Left lung (tissue), 10 donors: Measurements from ENCODE around the gene RIPK3. TPM values are rescaled to one million over a fixed set of nuclear protein-coding genes. Genes with fewer than 3 reads are reported as not detected.

ENCODE experiments used
- ATAC-seq: fragments of 200-7000 bp; cut with Tn5 transposase; one replicate; pipeline ENCODE4 v1.9.1; 2020; ENCODE audit warnings: moderate library complexity
- DNase-seq, 4 donors: peaks; one replicate each; pipeline ENCODE4 v3.0.0-alpha.2; 2013 to 2020
- H3K27ac ChIP-seq, 2 donors: fragments of 200-600 bp; sonication (generic) in 1 of 2; one replicate each; pipeline versions ENCODE4 v1.5.0 to v1.8.0; 2020 to 2021
- H3K27me3 ChIP-seq, 2 donors: fragments of 200-600 bp; sonication (generic) in 1 of 2; one replicate each; pipeline versions ENCODE4 v1.5.0 to v1.8.0; 2020 to 2021
- H3K36me3 ChIP-seq, 2 donors: fragments of 200-600 bp; sonication (generic) in 1 of 2; one replicate each; pipeline versions ENCODE4 v1.5.0 to v1.8.0; 2020 to 2021
- H3K4me1 ChIP-seq, 2 donors: fragments of 200-600 bp; one replicate each; pipeline ENCODE4 v1.8.0; 2021
- H3K4me3 ChIP-seq, 2 donors: fragments of 200-600 bp; sonication (generic) in 1 of 2; one replicate each; pipeline versions ENCODE4 v1.5.0 to v1.8.0; 2020 to 2021; ENCODE audit warnings: mild to moderate bottlenecking in 1 of 2
- H3K9me3 ChIP-seq, 2 donors: fragments of 200-600 bp; sonication (generic) in 1 of 2; one replicate each; pipeline versions ENCODE4 v1.5.0 to v1.8.0; 2020 to 2021
- intact Hi-C, 2 donors: fragments of 100-400 bp; cut with DNase I; formaldehyde crosslinking; loops; one replicate each; pipeline versions ENCODE4 v1.11.2 to v1.14.2; 2022
- polyA plus RNA-seq, 6 donors: library from polyadenylated mRNA; unstranded; fragments of 120-200 nt; gene quantifications; one replicate each; pipeline ENCODE4 v1.2.1, GENCODE V29; 2013; ENCODE audit not compliant: insufficient read length in 6 of 6
- total RNA-seq, 2 donors: library from RNA; stranded (reverse); fragmentation: NEBNext Ultra II Directional; extraction: Animal tissue kit (Norgen Biotek cat#: 25700); gene quantifications; one replicate each; pipeline ENCODE4 v1.2.1, GENCODE V29; 2021
- TF ChIP-seq, protein P1 (sequence below), 2 donors: fragments of 200-600 bp; sonication (generic) in 1 of 2; IDR thresholded peaks; one replicate each; pipeline versions ENCODE4 v1.5.0 to v1.8.0; 2021; ENCODE audit warnings: antibody characterized with exemption in 2 of 2
- donor health status: DM: no; HTN: yes; CAD: no.
- donor health status: DM: no; HTN: no; CAD: no.

RIPK3 gene
- total and polyA plus RNA-seq, 8 donors = 2.4 to 26.3 (median 3.3) TPM

DNA sequence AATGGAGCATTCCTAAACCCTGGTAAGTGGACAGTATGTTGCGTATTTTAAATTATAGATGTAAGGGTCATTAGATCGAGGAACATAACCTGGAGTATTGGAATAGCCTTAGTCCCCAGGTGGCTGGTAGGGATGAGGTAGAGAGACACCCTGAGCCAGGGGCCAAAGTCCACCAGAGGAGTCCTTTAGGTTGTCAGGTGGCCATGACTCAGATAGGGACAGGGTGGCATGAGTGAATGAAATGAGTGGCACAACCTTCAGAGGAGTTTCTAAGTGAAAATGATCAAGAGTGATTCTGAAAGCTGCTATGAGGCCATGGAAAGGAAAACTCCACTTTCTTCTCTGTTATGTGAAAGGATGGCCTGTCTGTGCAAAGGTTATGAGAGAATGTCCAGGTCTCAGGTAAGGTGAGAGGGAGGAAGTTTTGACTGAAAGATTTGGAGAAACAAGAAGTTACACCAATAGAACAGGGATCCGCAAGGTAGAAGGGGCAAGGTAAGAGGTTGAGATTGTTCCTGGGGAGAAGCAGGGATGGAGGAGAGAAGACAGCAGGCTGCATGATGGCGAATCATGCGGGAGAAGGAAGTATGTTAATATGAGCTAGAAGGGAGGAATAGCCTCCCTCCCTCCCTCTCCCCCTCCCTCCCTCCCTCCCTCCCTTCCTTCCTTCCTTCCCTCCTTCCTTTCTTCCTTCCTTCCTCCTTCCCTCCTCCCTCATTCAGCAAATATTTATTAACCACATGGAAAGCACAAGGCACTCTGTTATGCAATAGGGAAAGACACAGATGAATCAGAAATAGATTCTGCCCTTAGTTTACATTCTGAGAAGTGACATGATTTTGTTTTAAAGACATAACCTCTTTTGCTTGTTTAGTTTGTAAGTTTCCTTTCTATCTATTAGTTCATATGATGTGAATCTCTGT is 14.0 kb upstream of the RIPK3 start:
- H3K4me3 ChIP-seq = no peak overlapping the region
- DNase-seq (no peak), ATAC-seq (peak; percentile 29)
- H3K9me3 ChIP-seq = no peaks in the 10 kb centered on the region
- peaks cover 4 to 24% of the 10 kb centered on the region in 2 donors for H3K4me1 ChIP-seq
- no peaks in the 10 kb centered on the region for H3K36me3 ChIP-seq
- H3K27ac ChIP-seq = peak overlapping the region; percentile 56 to 60
- TF ChIP-seq, protein P1, sequence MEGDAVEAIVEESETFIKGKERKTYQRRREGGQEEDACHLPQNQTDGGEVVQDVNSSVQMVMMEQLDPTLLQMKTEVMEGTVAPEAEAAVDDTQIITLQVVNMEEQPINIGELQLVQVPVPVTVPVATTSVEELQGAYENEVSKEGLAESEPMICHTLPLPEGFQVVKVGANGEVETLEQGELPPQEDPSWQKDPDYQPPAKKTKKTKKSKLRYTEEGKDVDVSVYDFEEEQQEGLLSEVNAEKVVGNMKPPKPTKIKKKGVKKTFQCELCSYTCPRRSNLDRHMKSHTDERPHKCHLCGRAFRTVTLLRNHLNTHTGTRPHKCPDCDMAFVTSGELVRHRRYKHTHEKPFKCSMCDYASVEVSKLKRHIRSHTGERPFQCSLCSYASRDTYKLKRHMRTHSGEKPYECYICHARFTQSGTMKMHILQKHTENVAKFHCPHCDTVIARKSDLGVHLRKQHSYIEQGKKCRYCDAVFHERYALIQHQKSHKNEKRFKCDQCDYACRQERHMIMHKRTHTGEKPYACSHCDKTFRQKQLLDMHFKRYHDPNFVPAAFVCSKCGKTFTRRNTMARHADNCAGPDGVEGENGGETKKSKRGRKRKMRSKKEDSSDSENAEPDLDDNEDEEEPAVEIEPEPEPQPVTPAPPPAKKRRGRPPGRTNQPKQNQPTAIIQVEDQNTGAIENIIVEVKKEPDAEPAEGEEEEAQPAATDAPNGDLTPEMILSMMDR (IDR thresholded peaks at IDR 0.05) = no peak
- H3K27me3 ChIP-seq = no peaks in the 10 kb centered on the region
- intact Hi-C loops = no loop called here

GRCh38 chr14:24351517-24351916 is 11.7 kb upstream of the RIPK3 start:
- Histone ChIP-seq H3K4me1 (peaks cover 4 to 24% of the 10 kb centered on the region in 2 donors), H3K27ac (peak overlapping the region in 1 of 2 donors; percentile 51), H3K27me3 (no peaks in the 10 kb centered on the region), H3K4me3 (no peak overlapping the region), H3K36me3 (no peaks in the 10 kb centered on the region), H3K9me3 (no peaks in the 10 kb centered on the region)
- intact Hi-C loops = no loop called here
- ATAC-seq (peak; percentile 75), DNase-seq (no peak)
- TF ChIP-seq, protein P1 (IDR thresholded peaks at IDR 0.05) = no peak

GRCh38 chr14:24349742-24350141 is 10.0 kb upstream of the RIPK3 start:
- intact Hi-C loops = no loop called here
- TF ChIP-seq, protein P1 (IDR thresholded peaks at IDR 0.05) = no peak
- no peak for ATAC-seq
- H3K27me3 ChIP-seq = no peaks in the 10 kb centered on the region
- H3K9me3 ChIP-seq = no peaks in the 10 kb centered on the region
- H3K4me1 ChIP-seq = peaks cover 4 to 19% of the 10 kb centered on the region in 2 donors
- H3K36me3 ChIP-seq = no peaks in the 10 kb centered on the region
- DNase-seq = no peak
- no peak overlapping the region for H3K27ac ChIP-seq
- H3K4me3 ChIP-seq = no peak overlapping the region

GRCh38 chr14:24348186-24348585 is 8.4 kb upstream of the RIPK3 start:
- Histone ChIP-seq H3K9me3 (no peaks in the 10 kb centered on the region), H3K27ac (no peak overlapping the region), H3K27me3 (no peaks in the 10 kb centered on the region), H3K36me3 (no peaks in the 10 kb centered on the region), H3K4me1 (peaks cover 0 to 8% of the 10 kb centered on the region in 2 donors), H3K4me3 (no peak overlapping the region)
- no peak for ATAC-seq
- TF ChIP-seq, protein P1 (IDR thresholded peaks at IDR 0.05) = no peak
- intact Hi-C loops = no loop called here
- no peak for DNase-seq

DNA sequence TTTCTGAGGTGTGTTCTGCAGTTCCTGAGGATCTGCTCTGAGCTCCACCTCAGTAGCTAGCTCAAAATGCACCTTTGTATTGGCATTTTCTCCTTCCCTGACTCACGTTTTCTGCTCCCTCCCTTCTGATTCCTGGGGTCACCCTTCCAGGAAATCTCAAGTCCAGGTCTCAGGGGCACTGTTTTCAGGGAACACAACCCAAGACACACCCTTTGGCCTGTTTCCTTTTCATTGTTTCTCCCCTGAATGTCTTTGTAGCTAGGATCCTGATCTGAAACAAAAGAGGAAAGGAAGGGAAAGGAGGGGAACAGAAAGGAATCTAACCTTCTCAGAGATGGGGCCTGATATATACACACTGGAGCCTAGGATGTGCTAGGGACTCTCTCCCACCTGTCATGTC is 7.3 kb upstream of the RIPK3 start:
- Histone ChIP-seq H3K27me3 (no peaks in the 10 kb centered on the region), H3K36me3 (no peaks in the 10 kb centered on the region), H3K4me1 (peaks cover 0 to 6% of the 10 kb centered on the region in 2 donors), H3K9me3 (no peaks in the 10 kb centered on the region), H3K4me3 (no peak overlapping the region), H3K27ac (no peak overlapping the region)
- DNase-seq = no peak
- no peak for ATAC-seq
- intact Hi-C loops = no loop called here
- TF ChIP-seq, protein P1 (IDR thresholded peaks at IDR 0.05) = no peak
